ENCODE data around the gene PLXND1.

DNA sequence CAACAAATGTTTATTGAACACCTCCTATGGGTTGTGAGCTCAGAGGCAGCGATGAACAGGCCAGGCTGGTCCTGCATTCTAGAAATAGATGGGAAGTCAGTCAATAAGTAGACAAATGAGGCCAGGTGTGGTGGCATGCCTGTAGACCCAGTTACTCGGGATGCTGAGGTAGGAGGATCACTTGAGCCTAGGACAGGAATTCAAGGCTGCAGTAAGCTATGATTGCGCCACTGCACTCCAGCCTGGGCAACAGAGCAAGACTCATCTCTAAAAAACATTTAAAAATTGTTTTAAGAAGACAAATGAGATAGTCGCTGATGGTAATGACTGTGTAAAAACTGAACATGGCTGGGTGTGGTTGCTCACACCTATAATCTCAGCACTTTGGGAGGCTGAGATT lies 82.4 kb downstream of the PLXND1 start:
- TF ChIP-seq YY1 (IDR thresholded peaks at IDR 0.05; ENCODE audit: insufficient read depth, insufficient read length) (no peak), SUZ12 (IDR thresholded peaks at IDR 0.05; ENCODE audit: extremely low read depth, insufficient read depth, insufficient read length) (no peak)

All from NT2/D1 (cell line).